ENCODE measurements around the gene TXNDC15. TPM values are rescaled to one million over a fixed set of nuclear protein-coding genes. Genes with fewer than 3 reads are reported as not detected.
A peak's percentile ranks its signal among the peaks of the same experiment; 100 is the strongest.
"Not testable (repeated sequence)": the region's sequence is repeated elsewhere in the genome, so short reads cannot be mapped to it uniquely, and the experiment has no call there.

Gene TXNDC15
- total and polyA plus RNA-seq, 12 donors, result 56.4 to 267 (median 101) TPM

DNA sequence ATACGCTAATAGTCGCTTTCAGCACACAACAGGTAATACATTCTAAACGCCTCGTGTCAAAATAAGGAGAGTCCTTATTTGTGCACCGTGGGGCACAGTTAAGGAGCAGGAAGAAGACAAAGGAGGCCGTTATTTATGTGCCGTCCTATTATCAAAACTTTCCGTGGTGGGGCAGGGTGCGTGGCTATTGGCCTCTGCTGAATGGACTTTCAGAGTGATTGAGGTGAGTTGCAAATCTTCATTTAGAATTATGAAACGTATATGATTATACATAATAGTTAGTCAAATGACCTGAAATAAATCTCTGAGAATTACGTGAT is 27.6 kb upstream of the TXNDC15 start:
- TF ChIP-seq, protein P1, sequence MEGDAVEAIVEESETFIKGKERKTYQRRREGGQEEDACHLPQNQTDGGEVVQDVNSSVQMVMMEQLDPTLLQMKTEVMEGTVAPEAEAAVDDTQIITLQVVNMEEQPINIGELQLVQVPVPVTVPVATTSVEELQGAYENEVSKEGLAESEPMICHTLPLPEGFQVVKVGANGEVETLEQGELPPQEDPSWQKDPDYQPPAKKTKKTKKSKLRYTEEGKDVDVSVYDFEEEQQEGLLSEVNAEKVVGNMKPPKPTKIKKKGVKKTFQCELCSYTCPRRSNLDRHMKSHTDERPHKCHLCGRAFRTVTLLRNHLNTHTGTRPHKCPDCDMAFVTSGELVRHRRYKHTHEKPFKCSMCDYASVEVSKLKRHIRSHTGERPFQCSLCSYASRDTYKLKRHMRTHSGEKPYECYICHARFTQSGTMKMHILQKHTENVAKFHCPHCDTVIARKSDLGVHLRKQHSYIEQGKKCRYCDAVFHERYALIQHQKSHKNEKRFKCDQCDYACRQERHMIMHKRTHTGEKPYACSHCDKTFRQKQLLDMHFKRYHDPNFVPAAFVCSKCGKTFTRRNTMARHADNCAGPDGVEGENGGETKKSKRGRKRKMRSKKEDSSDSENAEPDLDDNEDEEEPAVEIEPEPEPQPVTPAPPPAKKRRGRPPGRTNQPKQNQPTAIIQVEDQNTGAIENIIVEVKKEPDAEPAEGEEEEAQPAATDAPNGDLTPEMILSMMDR (IDR thresholded peaks at IDR 0.05), result no peak
- TF ChIP-seq POLR2A (IDR thresholded peaks at IDR 0.05), result no peak
- H3K4me3 ChIP-seq, result peak overlapping the region in 3 of 4 donors; percentile 69 to 74 (median 72)
- H3K27ac ChIP-seq, result peak overlapping the region; percentile 95 to 98 (median 96)
- H3K36me3 ChIP-seq (replicated peaks in 1 of 2), result no peaks in the 10 kb centered on the region
- intact Hi-C loops (cut with DNase I), result loop anchor here in 1 of 2 donors (10.0 kb wide), 1 partner anchor 58 kb away; the partner anchor contains the start of gene PCBD2
- peaks cover 22 to 48% of the 10 kb centered on the region in 2 donors for H3K4me1 ChIP-seq (replicated peaks in 1 of 2)
- H3K9me3 ChIP-seq (replicated peaks in 1 of 3), result no peaks in the 10 kb centered on the region
- WGBS, 4 donors, result 0 to 3% (median 1%) methylated on average over 11 of the region's 11 CpGs
- peak in 2 of 7 donors; percentile 22 to 27 for DNase-seq
- H3K27me3 ChIP-seq, result no peaks in the 10 kb centered on the region

- H3K9me3 ChIP-seq (replicated peaks in 1 of 3); DNase-seq; H3K36me3 ChIP-seq (replicated peaks in 1 of 2); H3K27me3 ChIP-seq; H3K4me3 ChIP-seq; H3K27ac ChIP-seq: not testable (repeated sequence)
- H3K4me1 ChIP-seq (replicated peaks in 1 of 2), result peaks cover 22 to 54% of the 10 kb centered on the region in 2 donors
- 88 to 93% (median 89%) methylated on average over 7 of the region's 7 CpGs for WGBS, 4 donors
- intact Hi-C loops (cut with DNase I), result loop anchor here in 1 of 2 donors (10.0 kb wide), 1 partner anchor 55 kb away; the partner anchor contains the start of gene PCBD2
These were observed 24.7 kb upstream of the TXNDC15 start for GRCh38 chr5:134849434-134849933.

DNA sequence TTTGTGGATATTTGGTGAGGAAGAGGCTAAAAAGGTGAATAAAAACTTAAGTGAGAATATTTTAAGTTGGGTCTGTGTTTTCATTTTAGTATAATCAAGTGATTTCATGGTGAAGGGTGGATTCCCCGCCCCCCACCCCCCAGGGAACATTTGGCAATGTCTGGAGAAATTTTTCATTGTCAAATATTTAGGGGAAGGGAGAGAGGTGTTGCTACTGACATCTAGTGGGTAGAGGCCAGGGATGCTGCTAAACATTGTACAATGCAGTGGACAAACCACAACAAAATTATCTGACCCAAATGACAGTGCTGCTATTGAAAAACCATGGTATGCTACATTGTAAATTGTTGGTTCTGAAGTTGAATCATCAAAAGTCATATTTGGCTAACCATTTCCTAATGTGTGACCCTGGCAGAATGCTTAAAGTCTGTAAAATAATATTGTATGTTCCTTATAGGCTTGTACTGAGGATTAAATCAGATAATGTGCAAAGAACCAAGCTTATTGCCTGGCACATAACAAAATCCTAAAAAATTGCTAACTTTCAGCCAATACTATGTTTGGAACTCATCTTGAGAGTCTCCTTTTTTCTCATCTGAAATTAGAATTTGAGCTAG is 22.8 kb upstream of the TXNDC15 start:
- intact Hi-C loops (cut with DNase I), result no loop called here
- TF ChIP-seq, protein P1 (IDR thresholded peaks at IDR 0.05), result peak; percentile 15 to 53 (median 44)
- TF ChIP-seq POLR2A (IDR thresholded peaks at IDR 0.05), result no peak
- Histone ChIP-seq H3K27ac (peak overlapping the region in 1 of 5 donors; percentile 46), H3K4me1 (replicated peaks in 1 of 2) (peaks cover 22 to 46% of the 10 kb centered on the region in 2 donors), H3K4me3 (no peak overlapping the region), H3K27me3 (no peaks in the 10 kb centered on the region), H3K36me3 (replicated peaks in 1 of 2) (peaks cover 0 to 18% of the 10 kb centered on the region in 2 donors), H3K9me3 (replicated peaks in 1 of 3) (no peaks in the 10 kb centered on the region)
- peak in 2 of 7 donors; percentile 29 to 60 for DNase-seq
- 24 to 34% (median 32%) methylated on average over 1 of the region's 1 CpG for WGBS, 4 donors

GRCh38 chr5:134856465-134856864 is 17.7 kb upstream of the TXNDC15 start:
- DNase-seq; H3K4me1 ChIP-seq (replicated peaks in 1 of 2); H3K27ac ChIP-seq; H3K27me3 ChIP-seq; H3K9me3 ChIP-seq (replicated peaks in 1 of 3); H3K4me3 ChIP-seq; intact Hi-C loops (cut with DNase I): not testable (repeated sequence)
- 89 to 94% (median 92%) methylated on average over 7 of the region's 7 CpGs for WGBS, 4 donors
- H3K36me3 ChIP-seq (replicated peaks in 1 of 2), result peaks cover 0 to 53% of the 10 kb centered on the region in 2 donors

GRCh38 chr5:134857401-134857800 is 16.8 kb upstream of the TXNDC15 start:
- H3K36me3 ChIP-seq (replicated peaks in 1 of 2), result peaks cover 0 to 53% of the 10 kb centered on the region in 2 donors
- 51 to 71% (median 57%) methylated on average over 3 of the region's 3 CpGs for WGBS, 4 donors
- TF ChIP-seq, protein P1 (IDR thresholded peaks at IDR 0.05), result no peak
- TF ChIP-seq POLR2A (IDR thresholded peaks at IDR 0.05), result no peak

More at GRCh38 chr5:134857401-134857800, 16.8 kb upstream of the TXNDC15 start:
- H3K27me3 ChIP-seq, result no peaks in the 10 kb centered on the region
- intact Hi-C loops (cut with DNase I), result no loop called here
- H3K4me3 ChIP-seq, result no peak overlapping the region
- H3K27ac ChIP-seq, result no peak overlapping the region
- no peak for DNase-seq
- peaks cover 0 to 4% of the 10 kb centered on the region in 2 donors for H3K4me1 ChIP-seq (replicated peaks in 1 of 2)
- no peaks in the 10 kb centered on the region for H3K9me3 ChIP-seq (replicated peaks in 1 of 3)

Measured in adrenal gland (tissue), 12 donors.